OCI-LY7 (cell line): ENCODE data around the gene KLK13.

ENCODE experiments used
- CTCF ChIP-seq: fragments of 200-600 bp; sonication (generic); conservative IDR thresholded peaks from 2 replicates; pipeline ENCODE4 v1.5.1; 2014; ENCODE audit warnings: mild to moderate bottlenecking, antibody characterized with exemption, low read length, moderate library complexity, mixed read lengths
- EZH2phosphoT487 ChIP-seq: fragments of 200-600 bp; sonication (generic); IDR thresholded peaks from 2 replicates; pipeline ENCODE4 v1.6.1; 2018; ENCODE audit warnings: low read depth, borderline replicate concordance, mild to moderate bottlenecking, mixed run types, antibody characterized with exemption, low read length, moderate library complexity, mixed read lengths

DNA sequence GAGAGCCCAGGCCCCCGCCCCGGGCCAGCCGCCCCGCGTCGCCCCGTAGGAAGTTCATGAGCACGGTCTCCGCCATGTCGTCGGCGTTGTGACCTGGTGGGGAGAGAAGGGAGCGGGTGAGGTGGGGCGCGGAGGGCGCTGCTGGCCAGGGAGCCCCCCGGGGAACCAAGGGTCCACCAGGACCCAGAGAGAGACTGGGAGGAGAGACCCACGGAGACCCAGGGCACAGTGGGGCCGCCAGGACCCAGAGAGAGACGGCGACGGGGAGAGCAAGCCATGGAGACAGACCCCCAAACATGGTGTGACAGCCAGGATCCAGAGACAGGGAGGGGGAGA, 34.1 kb upstream of the KLK13 start:
- TF ChIP-seq CTCF = no peak
- no peak for TF ChIP-seq EZH2phosphoT487
